Panc1 (cell line): Measurements from ENCODE around the gene OLFML1. TPM values are rescaled to one million over a fixed set of nuclear protein-coding genes. Genes with fewer than 3 reads are reported as not detected.

Experiments used
- ATAC-seq: fragments of 200-7000 bp; cut with Tn5 transposase; 2 replicates; pipeline ENCODE4 v1.9.1; 2020; ENCODE audit warnings: mild to moderate bottlenecking, moderate library complexity
- BruUV-seq: library from RNA; stranded (reverse); fragments of 400-500 nt; replicated peaks from 2 replicates; lab custom pipeline; 2021; lab: Mats Ljungman, UMichigan
- CTCF ChIA-PET: fragments of 300-600 bp; sonication (Branson Sonifier 250); formaldehyde crosslinking; loops from one replicate; lab custom pipeline; 2022; ENCODE audit warnings: antibody characterized with exemption; lab: Charles Lee
- POLR2A ChIA-PET: fragments of 300-600 bp; sonication (Branson Sonifier 250); formaldehyde crosslinking; loops from one replicate; lab custom pipeline; 2022; ENCODE audit warnings: antibody characterized with exemption; lab: Charles Lee
- DNase-seq: peaks from one replicate; pipeline ENCODE4 v3.0.0-alpha.2; 2010; ENCODE audit warnings: low read depth, low spot score
- H3K27ac ChIP-seq: 2 replicates; pipeline ENCODE4 v1.5.1; 2011; ENCODE audit warnings: mild to moderate bottlenecking, low read length, inconsistent platforms
- H3K27me3 ChIP-seq: fragments of 200-500 bp; sonication (Bioruptor generic); 2 replicates; pipeline ENCODE4 v1.6.0; 2014; ENCODE audit warnings: low read length, inconsistent platforms; ENCODE audit not compliant: control insufficient read depth, insufficient read depth
- H3K36me3 ChIP-seq: fragments of 200-500 bp; sonication (Bioruptor generic); 2 replicates; pipeline ENCODE4 v1.5.1; 2014; ENCODE audit warnings: inconsistent platforms, mild to moderate bottlenecking, low read length, moderate library complexity; ENCODE audit not compliant: control insufficient read depth, insufficient read depth
- H3K4me1 ChIP-seq: 2 replicates; pipeline ENCODE4 v1.5.1; 2011; ENCODE audit warnings: inconsistent platforms, mild to moderate bottlenecking, low read length, moderate library complexity; ENCODE audit not compliant: control insufficient read depth, insufficient read depth
- H3K4me3 ChIP-seq, 2 experiments: 2 replicates each; pipeline ENCODE4 v1.5.1; 2011 to 2012; ENCODE audit warnings: low read depth in 2 of 2, low read length in 2 of 2, mild to moderate bottlenecking in 2 of 2, inconsistent platforms in 1 of 2, moderate library complexity in 1 of 2
- H3K9me3 ChIP-seq: fragments of 200-500 bp; sonication (Bioruptor generic); 2 replicates; pipeline ENCODE4 v1.5.1; 2014; ENCODE audit warnings: low read depth, mild to moderate bottlenecking, inconsistent platforms, low read length, moderate library complexity; ENCODE audit not compliant: control insufficient read depth, insufficient read depth
- CTCF ChIP-seq: fragments of 450-650 bp; IDR thresholded peaks from 2 replicates; pipeline ENCODE4 v1.5.1; 2017; ENCODE audit warnings: mild to moderate bottlenecking
- POLR2AphosphoS5 ChIP-seq: IDR thresholded peaks from 2 replicates; pipeline ENCODE4 v1.6.1; 2012; ENCODE audit warnings: mild to moderate bottlenecking, low read depth, low read length, moderate library complexity
- SIN3A ChIP-seq: IDR thresholded peaks from 2 replicates; pipeline ENCODE4 v1.6.1; 2012; ENCODE audit warnings: low read depth, mild to moderate bottlenecking, low read length, moderate library complexity, borderline replicate concordance; ENCODE audit not compliant: insufficient read depth
- TCF7L2 ChIP-seq: IDR thresholded peaks from 2 replicates; pipeline ENCODE4 v1.6.1; 2011; ENCODE audit warnings: mild to moderate bottlenecking, low read depth, low read length, inconsistent platforms
- in situ Hi-C: cut with HindIII; loops from 2 replicates; pipeline ENCODE4 v1.10.0; 2016; ENCODE audit warnings: low sequenced_read_pairs, low pct_unique_long_range_greater_than_20kb
- intact Hi-C: fragments of 100-400 bp; cut with micrococcal nuclease; formaldehyde crosslinking; loops from one replicate; pipeline ENCODE4 v1.10.0; 2022; ENCODE audit not compliant: unreplicated experiment
- total RNA-seq: library from RNA; stranded (reverse); gene quantifications from one replicate; pipeline ENCODE4 v1.2.1, GENCODE V29; 2021; ENCODE audit not compliant: unreplicated experiment
- TF ChIP-seq, protein P1 (sequence below), 2 experiments: IDR thresholded peaks; 2 replicates each; pipeline ENCODE4 v1.6.1; 2011 to 2012; ENCODE audit warnings: low read depth in 2 of 2, control low read depth in 1 of 2, low read length in 1 of 2, mild to moderate bottlenecking in 1 of 2, moderate library complexity in 1 of 2; ENCODE audit not compliant: insufficient read depth in 1 of 2

Gene OLFML1
- total RNA-seq, 1 experiment from 2014 or later: not detected

- Histone ChIP-seq H3K36me3 (no peaks in the 10 kb centered on the region), H3K4me3 (no peak overlapping the region), H3K9me3 (no peaks in the 10 kb centered on the region), H3K4me1 (peaks cover 4% of the 10 kb centered on the region; the same call in 1 of the 2 replicates), H3K27me3 (no peaks in the 10 kb centered on the region), H3K27ac (no peak overlapping the region)
- no TSS peak for BruUV-seq
- no peak for DNase-seq
- CTCF ChIA-PET: no interaction called here
- no peak for TF ChIP-seq TCF7L2
- intact Hi-C loops (no loop called here), in situ Hi-C loops (no loop called here)
- no peak for ATAC-seq
- POLR2A ChIA-PET: no interaction called here
Observed at GRCh38 chr11:7546324-7546791, 61.1 kb downstream of the OLFML1 start.

DNA sequence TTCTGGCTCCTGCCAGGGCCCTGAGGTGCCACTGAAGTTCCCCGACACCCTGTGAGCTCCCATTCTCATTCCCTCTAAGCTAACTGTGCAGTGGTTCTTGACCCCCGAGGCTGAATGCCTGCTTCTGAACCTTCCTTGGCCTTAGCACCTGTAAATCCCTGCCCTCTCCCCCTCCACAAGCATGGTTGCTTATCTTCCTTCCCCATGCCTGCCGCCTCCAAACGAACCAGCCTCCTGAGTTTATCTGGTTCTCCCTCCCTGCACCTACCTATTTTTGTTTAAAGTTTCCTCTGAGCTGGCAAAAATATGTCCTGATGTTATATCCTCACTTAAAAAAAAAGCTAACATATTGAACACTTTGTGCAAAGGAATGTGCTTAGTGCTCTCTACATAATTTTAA, 62.4 kb downstream of the OLFML1 start:
- H3K4me1 ChIP-seq: peaks cover 4% of the 10 kb centered on the region; the same call in 1 of the 2 replicates
- H3K4me3 ChIP-seq: no peak overlapping the region
- in situ Hi-C loops (no loop called here), intact Hi-C loops (no loop called here)
- H3K36me3 ChIP-seq: no peaks in the 10 kb centered on the region
- H3K27me3 ChIP-seq: no peaks in the 10 kb centered on the region
- no peak for ATAC-seq
- no peak overlapping the region for H3K27ac ChIP-seq
- TF ChIP-seq TCF7L2: no peak
- no peak for TF ChIP-seq CTCF
- no peak for TF ChIP-seq POLR2AphosphoS5
- TF ChIP-seq, protein P1, sequence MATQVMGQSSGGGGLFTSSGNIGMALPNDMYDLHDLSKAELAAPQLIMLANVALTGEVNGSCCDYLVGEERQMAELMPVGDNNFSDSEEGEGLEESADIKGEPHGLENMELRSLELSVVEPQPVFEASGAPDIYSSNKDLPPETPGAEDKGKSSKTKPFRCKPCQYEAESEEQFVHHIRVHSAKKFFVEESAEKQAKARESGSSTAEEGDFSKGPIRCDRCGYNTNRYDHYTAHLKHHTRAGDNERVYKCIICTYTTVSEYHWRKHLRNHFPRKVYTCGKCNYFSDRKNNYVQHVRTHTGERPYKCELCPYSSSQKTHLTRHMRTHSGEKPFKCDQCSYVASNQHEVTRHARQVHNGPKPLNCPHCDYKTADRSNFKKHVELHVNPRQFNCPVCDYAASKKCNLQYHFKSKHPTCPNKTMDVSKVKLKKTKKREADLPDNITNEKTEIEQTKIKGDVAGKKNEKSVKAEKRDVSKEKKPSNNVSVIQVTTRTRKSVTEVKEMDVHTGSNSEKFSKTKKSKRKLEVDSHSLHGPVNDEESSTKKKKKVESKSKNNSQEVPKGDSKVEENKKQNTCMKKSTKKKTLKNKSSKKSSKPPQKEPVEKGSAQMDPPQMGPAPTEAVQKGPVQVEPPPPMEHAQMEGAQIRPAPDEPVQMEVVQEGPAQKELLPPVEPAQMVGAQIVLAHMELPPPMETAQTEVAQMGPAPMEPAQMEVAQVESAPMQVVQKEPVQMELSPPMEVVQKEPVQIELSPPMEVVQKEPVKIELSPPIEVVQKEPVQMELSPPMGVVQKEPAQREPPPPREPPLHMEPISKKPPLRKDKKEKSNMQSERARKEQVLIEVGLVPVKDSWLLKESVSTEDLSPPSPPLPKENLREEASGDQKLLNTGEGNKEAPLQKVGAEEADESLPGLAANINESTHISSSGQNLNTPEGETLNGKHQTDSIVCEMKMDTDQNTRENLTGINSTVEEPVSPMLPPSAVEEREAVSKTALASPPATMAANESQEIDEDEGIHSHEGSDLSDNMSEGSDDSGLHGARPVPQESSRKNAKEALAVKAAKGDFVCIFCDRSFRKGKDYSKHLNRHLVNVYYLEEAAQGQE (IDR thresholded peaks at IDR 0.05; ENCODE audit: insufficient read depth in 1 of 2, low read depth in 2 of 2, low read length in 1 of 2): no peak
- TF ChIP-seq SIN3A: no peak
- POLR2A ChIA-PET: no interaction called here
- no TSS peak for BruUV-seq
- CTCF ChIA-PET: no interaction called here
- no peak for DNase-seq
- no peaks in the 10 kb centered on the region for H3K9me3 ChIP-seq

GRCh38 chr11:7548659-7549274, 63.5 kb downstream of the OLFML1 start:
- Histone ChIP-seq H3K27ac (no peak overlapping the region), H3K36me3 (no peaks in the 10 kb centered on the region), H3K9me3 (no peaks in the 10 kb centered on the region), H3K4me3 (no peak overlapping the region), H3K27me3 (no peaks in the 10 kb centered on the region), H3K4me1 (no peaks in the 10 kb centered on the region)
- ChIA-PET POLR2A (no interaction called here), CTCF (interaction anchor here (0.7 kb wide), 1 partner anchor 77 kb away, joined by 5 read pairs; no protein-coding TSS in a partner anchor)
- peak; percentile 80 for ATAC-seq
- TF ChIP-seq POLR2AphosphoS5 (no peak), CTCF (peak; percentile 71)
- in situ Hi-C loops (no loop called here), intact Hi-C loops (no loop called here)
- BruUV-seq: no TSS peak
- no peak for DNase-seq
